Lower lobe of right lung (tissue), 2 donors: ENCODE results near the gene CTNNA3. TPM values are rescaled to one million over a fixed set of nuclear protein-coding genes. Genes with fewer than 3 reads are reported as not detected.

ENCODE experiments used
- ATAC-seq, 2 donors: fragments of 200-7000 bp; cut with Tn5 transposase; one replicate each; pipeline ENCODE4 v1.9.1; 2020 to 2022; ENCODE audit warnings: mild to moderate bottlenecking in 2 of 2, moderate library complexity in 2 of 2
- DNase-seq: peaks from one replicate; pipeline ENCODE4 v3.0.0-alpha.2; 2020
- H3K27ac ChIP-seq: fragments of 200-600 bp; one replicate; pipeline ENCODE4 v1.8.0; 2022
- H3K27me3 ChIP-seq: fragments of 200-600 bp; one replicate; pipeline ENCODE4 v1.8.0; 2022; ENCODE audit warnings: low read depth
- H3K36me3 ChIP-seq: fragments of 200-600 bp; one replicate; pipeline ENCODE4 v1.8.0; 2022; ENCODE audit warnings: mild to moderate bottlenecking
- H3K4me1 ChIP-seq: fragments of 200-600 bp; one replicate; pipeline ENCODE4 v1.8.0; 2022
- H3K4me3 ChIP-seq: fragments of 200-600 bp; one replicate; pipeline ENCODE4 v1.8.0; 2022; ENCODE audit warnings: mild to moderate bottlenecking
- H3K9me3 ChIP-seq: fragments of 200-600 bp; one replicate; pipeline ENCODE4 v1.8.0; 2022
- CTCF ChIP-seq: fragments of 200-600 bp; IDR thresholded peaks from one replicate; pipeline ENCODE4 v1.8.0; 2022; ENCODE audit warnings: antibody characterized with exemption, mild to moderate bottlenecking
- intact Hi-C: fragments of 100-400 bp; cut with DNase I; formaldehyde crosslinking; loops from one replicate; pipeline ENCODE4 v1.11.0; 2022
- total RNA-seq: library from RNA; stranded (reverse); fragmentation: NEBNext Ultra II Directional; extraction: Animal tissue kit (Norgen Biotek cat#: 25700); gene quantifications from one replicate; pipeline ENCODE4 v1.2.1, GENCODE V29; 2021
- donor health status: DM: no; HTN: yes; CAD: no; lungs with severe emphysema.

The CTNNA3 gene
- total RNA-seq, 1 donor from 2014 or later = not detected

- TF ChIP-seq CTCF = no peak
- DNase-seq = no peak
- Histone ChIP-seq H3K27ac (no peak overlapping the region), H3K27me3 (no peaks in the 10 kb centered on the region), H3K9me3 (no peaks in the 10 kb centered on the region), H3K36me3 (no peaks in the 10 kb centered on the region), H3K4me1 (no peaks in the 10 kb centered on the region), H3K4me3 (no peak overlapping the region)
- intact Hi-C loops = no loop called here
- ATAC-seq = no peak
Measured at GRCh38 chr10:67386260-67386659, 309.7 kb downstream of the CTNNA3 start.

DNA sequence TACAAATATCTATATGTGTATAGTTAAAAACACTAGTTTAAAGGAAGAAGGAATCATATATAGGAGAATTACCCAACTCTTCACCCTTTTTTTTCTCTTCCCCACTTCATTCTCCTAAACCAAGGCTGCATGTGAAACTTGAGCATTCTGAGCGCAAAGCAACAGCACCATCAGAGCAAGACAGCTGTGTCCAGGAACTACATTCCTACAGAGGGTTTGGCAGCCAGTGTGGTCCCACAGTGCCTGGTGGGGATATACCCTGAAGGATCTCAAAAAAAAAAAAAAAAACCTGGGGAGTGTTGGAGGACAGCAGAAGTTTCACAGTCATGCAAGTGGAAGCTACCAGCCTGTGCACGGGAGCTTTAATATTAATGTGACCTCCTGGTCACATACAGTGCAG, 310.4 kb downstream of the CTNNA3 start:
- Histone ChIP-seq H3K4me3 (no peak overlapping the region), H3K4me1 (no peaks in the 10 kb centered on the region), H3K27ac (no peak overlapping the region), H3K36me3 (no peaks in the 10 kb centered on the region), H3K27me3 (no peaks in the 10 kb centered on the region), H3K9me3 (no peaks in the 10 kb centered on the region)
- DNase-seq (no peak), ATAC-seq (no peak)
- intact Hi-C loops = no loop called here
- TF ChIP-seq CTCF = no peak

DNA sequence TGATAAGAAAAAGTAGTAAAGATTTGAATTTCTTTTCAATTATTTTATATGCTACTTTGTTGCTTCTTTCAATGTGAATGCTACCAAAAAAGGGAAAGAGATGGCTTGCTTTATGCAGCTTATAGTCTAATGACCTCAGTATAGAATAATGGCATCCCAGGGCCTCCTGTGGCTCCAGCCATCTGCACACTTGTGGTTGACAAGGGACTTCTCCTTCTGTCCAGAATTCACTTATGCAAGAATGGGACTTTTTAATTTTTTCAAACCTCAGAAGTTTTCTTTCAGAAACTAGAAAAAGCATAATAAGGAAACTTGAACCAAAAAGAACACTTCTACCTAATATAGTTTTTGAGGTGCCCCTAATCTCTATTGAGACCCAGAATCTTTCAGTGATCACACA, 310.9 kb downstream of the CTNNA3 start:
- intact Hi-C loops = no loop called here

DNA sequence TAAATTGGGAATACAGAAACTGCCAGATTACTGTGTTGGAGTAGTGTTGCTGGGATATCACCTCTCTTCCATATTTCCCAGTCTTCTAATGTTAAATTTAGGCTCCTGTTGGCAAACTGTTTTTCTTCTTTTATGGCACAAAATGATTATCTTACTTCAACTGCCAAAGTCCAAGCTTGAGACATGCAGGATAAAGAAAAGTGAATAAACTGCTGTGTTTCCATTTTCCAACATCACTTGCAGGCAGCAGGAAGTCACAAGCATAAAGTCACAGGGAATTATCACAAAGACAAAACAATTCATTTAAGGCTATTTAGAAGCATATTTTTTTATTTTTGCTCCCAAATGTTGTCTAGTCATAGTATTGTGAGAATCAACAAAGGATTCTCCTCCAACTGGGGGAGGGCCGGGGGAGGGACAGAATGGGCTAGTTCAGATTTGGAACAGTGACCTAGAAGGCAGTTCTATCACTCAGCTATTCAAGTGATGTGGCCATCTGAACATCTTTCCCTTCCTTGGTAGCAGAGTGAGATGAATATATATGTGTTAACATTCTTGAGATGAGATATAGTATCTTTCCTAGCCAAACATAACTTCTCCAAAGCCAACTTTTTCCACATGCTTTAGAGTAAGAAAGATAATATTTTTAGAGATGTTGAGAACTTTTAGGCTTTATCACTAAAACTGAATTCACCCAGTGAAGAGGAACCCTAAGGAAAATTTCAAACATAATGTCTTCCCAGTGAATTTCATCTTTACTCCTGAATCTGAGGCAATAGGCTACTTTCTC, 364.7 kb downstream of the CTNNA3 start:
- no peaks in the 10 kb centered on the region for H3K27me3 ChIP-seq
- no peak for TF ChIP-seq CTCF
- H3K4me3 ChIP-seq = no peak overlapping the region

More for the DNA sequence above, 310.9 kb downstream of the CTNNA3 start:
- Histone ChIP-seq H3K27ac (no peak overlapping the region), H3K4me1 (no peaks in the 10 kb centered on the region), H3K27me3 (no peaks in the 10 kb centered on the region), H3K9me3 (no peaks in the 10 kb centered on the region), H3K4me3 (no peak overlapping the region), H3K36me3 (no peaks in the 10 kb centered on the region)
- ATAC-seq (no peak), DNase-seq (no peak)
- no peak for TF ChIP-seq CTCF

GRCh38 chr10:67327626-67328535, 368.1 kb downstream of the CTNNA3 start:
- peak in 1 of 2 donors; percentile 30 for ATAC-seq
- no peaks in the 10 kb centered on the region for H3K9me3 ChIP-seq
- H3K27me3 ChIP-seq = no peaks in the 10 kb centered on the region
- no peak for TF ChIP-seq CTCF
- DNase-seq = no peak
- no peaks in the 10 kb centered on the region for H3K36me3 ChIP-seq
- intact Hi-C loops = no loop called here
- no peak overlapping the region for H3K27ac ChIP-seq
- H3K4me3 ChIP-seq = no peak overlapping the region
- H3K4me1 ChIP-seq = no peaks in the 10 kb centered on the region

More for the DNA sequence above, 364.7 kb downstream of the CTNNA3 start:
- no peak for DNase-seq
- intact Hi-C loops = no loop called here
- no peaks in the 10 kb centered on the region for H3K9me3 ChIP-seq
- H3K4me1 ChIP-seq = no peaks in the 10 kb centered on the region
- ATAC-seq = no peak
- no peak overlapping the region for H3K27ac ChIP-seq
- H3K36me3 ChIP-seq = no peaks in the 10 kb centered on the region
